Nephron progenitor cell (in vitro differentiated cells): ENCODE measurements around the gene BBS2.
A peak's percentile ranks its signal among the peaks of the same experiment; 100 is the strongest.
"Not testable (repeated sequence)": the region's sequence is repeated elsewhere in the genome, so short reads cannot be mapped to it uniquely, and the experiment has no call there.

Experiments used
- DNase-seq: peaks from one replicate; pipeline ENCODE4 v3.0.0; 2021
- H3K27ac Mint-ChIP-seq: 2 replicates; pipeline ENCODE4 v1.8.0; 2021; ENCODE audit warnings: mild to moderate bottlenecking, moderate library complexity, mixed read lengths
- H3K27me3 Mint-ChIP-seq: 2 replicates; pipeline ENCODE4 v1.8.0; 2021; ENCODE audit warnings: mild to moderate bottlenecking, low read depth, mixed read lengths; ENCODE audit not compliant: poor library complexity
- H3K36me3 Mint-ChIP-seq: 2 replicates; pipeline ENCODE4 v1.8.0; 2021; ENCODE audit warnings: low read depth, mixed read lengths
- H3K4me1 Mint-ChIP-seq: 2 replicates; pipeline ENCODE4 v1.8.0; 2021; ENCODE audit warnings: mixed read lengths
- H3K4me3 Mint-ChIP-seq: 2 replicates; pipeline ENCODE4 v1.8.0; 2021; ENCODE audit warnings: mild to moderate bottlenecking, moderate library complexity, mixed read lengths
- H3K9me3 Mint-ChIP-seq: 2 replicates; pipeline ENCODE4 v1.8.0; 2021; ENCODE audit warnings: mild to moderate bottlenecking, moderate library complexity, mixed read lengths
- CTCF ChIP-seq: fragments of 200-600 bp; sonication (generic); IDR thresholded peaks from 2 replicates; pipeline ENCODE4 v1.5.0; 2021; ENCODE audit warnings: antibody characterized with exemption

BBS2 gene

GRCh38 chr16:56493126-56493525 lies 26.7 kb downstream of the BBS2 start:
- Mint-ChIP-seq H3K27ac (no peak overlapping the region), H3K36me3 (peaks cover 60% of the 10 kb centered on the region), H3K4me1 (peaks cover 1% of the 10 kb centered on the region), H3K4me3 (no peak overlapping the region), H3K9me3 (no peaks in the 10 kb centered on the region), H3K27me3 (no peaks in the 10 kb centered on the region)
- no peak for TF ChIP-seq CTCF
- DNase-seq: no peak

GRCh38 chr16:56491657-56492261 lies 28.1 kb downstream of the BBS2 start:
- no peak for DNase-seq
- Mint-ChIP-seq H3K27ac (no peak overlapping the region), H3K27me3 (no peaks in the 10 kb centered on the region), H3K4me3 (no peak overlapping the region), H3K4me1 (peaks cover 9% of the 10 kb centered on the region), H3K36me3 (peaks cover 46% of the 10 kb centered on the region), H3K9me3 (no peaks in the 10 kb centered on the region)
- TF ChIP-seq CTCF: no peak

- DNase-seq, H3K4me3 Mint-ChIP-seq, H3K27ac Mint-ChIP-seq, H3K9me3 Mint-ChIP-seq, H3K27me3 Mint-ChIP-seq: not testable (repeated sequence)
- peaks cover 49% of the 10 kb centered on the region for H3K36me3 Mint-ChIP-seq
- peaks cover 22% of the 10 kb centered on the region for H3K4me1 Mint-ChIP-seq
Observed at GRCh38 chr16:56488868-56489267, 31.0 kb downstream of the BBS2 start.

- peaks cover 42% of the 10 kb centered on the region for H3K36me3 Mint-ChIP-seq
Observed at GRCh38 chr16:56488035-56488434, 31.8 kb downstream of the BBS2 start.

GRCh38 chr16:56483394-56483793 lies 36.4 kb downstream of the BBS2 start:
- Mint-ChIP-seq H3K9me3 (no peaks in the 10 kb centered on the region), H3K4me1 (peaks cover 58% of the 10 kb centered on the region), H3K4me3 (no peak overlapping the region), H3K27ac (no peak overlapping the region), H3K36me3 (peaks cover 31% of the 10 kb centered on the region), H3K27me3 (no peaks in the 10 kb centered on the region)
- DNase-seq: no peak
- TF ChIP-seq CTCF: no peak

More at GRCh38 chr16:56488035-56488434, 31.8 kb downstream of the BBS2 start:
- no peak overlapping the region for H3K4me3 Mint-ChIP-seq
- DNase-seq: no peak
- H3K27ac Mint-ChIP-seq: no peak overlapping the region
- no peaks in the 10 kb centered on the region for H3K9me3 Mint-ChIP-seq
- H3K27me3 Mint-ChIP-seq: no peaks in the 10 kb centered on the region
- no peak for TF ChIP-seq CTCF
- H3K4me1 Mint-ChIP-seq: peaks cover 23% of the 10 kb centered on the region

GRCh38 chr16:56482683-56483236 lies 37.1 kb downstream of the BBS2 start:
- Mint-ChIP-seq H3K4me1 (peaks cover 53% of the 10 kb centered on the region), H3K27me3 (no peaks in the 10 kb centered on the region), H3K36me3 (peaks cover 32% of the 10 kb centered on the region), H3K9me3 (no peaks in the 10 kb centered on the region), H3K27ac (no peak overlapping the region), H3K4me3 (peak overlapping the region; percentile 12)
- no peak for DNase-seq
- TF ChIP-seq CTCF: no peak
